Spleen (tissue), 7 donors: ENCODE results near the gene ATXN7L1.

Experiments used
- CTCF ChIP-seq, 11 experiments: fragments of 200-600 bp in 7 of 11; fragments of 450-650 bp in 4 of 11; sonication (generic) in 4 of 11; IDR thresholded peaks in 8 of 11; conservative IDR thresholded peaks in 3 of 11; 1 replicate in 7 of 11; 2 replicates in 4 of 11; pipeline versions ENCODE4 v1.4.0 to v1.8.0; 2016 to 2021; ENCODE audit warnings: antibody characterized with exemption in 11 of 11, inconsistent platforms in 4 of 11, mild to moderate bottlenecking in 1 of 11
- POLR2AphosphoS5 ChIP-seq, 3 donors: sonication (generic); formaldehyde crosslinking; IDR thresholded peaks; one replicate each; pipeline ENCODE4 v1.5.1; 2017; ENCODE audit warnings: antibody characterized with exemption in 3 of 3
- donor health status: DM: no; HTN: no; CAD: no; lungs with moderate emphysema.
- donor health status: DM: no; HTN: no; CAD: no.
- donor health status: DM: no; HTN: no; CAD: no.

GRCh38 chr7:105581066-105581811 lies 295.2 kb downstream of the ATXN7L1 start, which contains the start of gene EFCAB10:
- no peak for TF ChIP-seq CTCF (IDR thresholded peaks at IDR 0.05 in 8 of 11, conservative IDR thresholded peaks at IDR 0.05 in 3 of 11)
- TF ChIP-seq POLR2AphosphoS5 (IDR thresholded peaks at IDR 0.05): no peak
